ENCODE results near the gene MICALL2.

Gene MICALL2

DNA sequence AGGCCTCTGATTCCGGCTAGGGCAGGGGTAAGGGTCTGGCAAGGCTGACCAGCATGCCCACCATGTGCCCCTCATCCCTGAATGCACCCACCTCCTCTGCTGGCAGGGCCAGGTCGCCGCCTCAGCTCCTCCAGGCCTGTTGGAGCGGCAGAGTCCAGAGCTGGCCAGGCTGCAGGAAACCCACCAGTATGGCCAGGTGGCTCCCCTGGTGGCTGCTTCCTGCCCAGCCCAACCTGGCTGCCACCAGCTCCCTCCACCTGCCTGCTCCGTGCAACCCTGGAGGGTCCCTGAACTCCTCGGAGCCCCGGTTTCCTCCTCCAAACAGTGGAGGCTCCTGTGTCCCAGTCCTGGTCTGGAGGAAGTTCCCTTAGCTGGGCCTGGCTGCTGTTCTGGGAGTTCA lies 39.6 kb downstream of the MICALL2 start:
- H3K27me3 ChIP-seq (ENCODE audit: insufficient read depth, low read length), result no peaks in the 10 kb centered on the region
- H3K36me3 ChIP-seq (ENCODE audit: insufficient read depth, low read length), result no peaks in the 10 kb centered on the region
- H3K9ac ChIP-seq (ENCODE audit: low read depth, low read length), result no peak overlapping the region
- WGBS, result 79% methylated on average over 7 of the region's 7 CpGs
- H3K4me3 ChIP-seq (ENCODE audit: low read length), result no peak overlapping the region
- H3K27ac ChIP-seq (ENCODE audit: low read depth, low read length), result no peak overlapping the region
- H3K4me1 ChIP-seq (ENCODE audit: insufficient read depth, low read length), result peaks cover 4% of the 10 kb centered on the region; the same call in 1 of the 2 replicates
- H3K9me3 ChIP-seq (ENCODE audit: insufficient read depth, low read depth, low read length), result no peaks in the 10 kb centered on the region

DNA sequence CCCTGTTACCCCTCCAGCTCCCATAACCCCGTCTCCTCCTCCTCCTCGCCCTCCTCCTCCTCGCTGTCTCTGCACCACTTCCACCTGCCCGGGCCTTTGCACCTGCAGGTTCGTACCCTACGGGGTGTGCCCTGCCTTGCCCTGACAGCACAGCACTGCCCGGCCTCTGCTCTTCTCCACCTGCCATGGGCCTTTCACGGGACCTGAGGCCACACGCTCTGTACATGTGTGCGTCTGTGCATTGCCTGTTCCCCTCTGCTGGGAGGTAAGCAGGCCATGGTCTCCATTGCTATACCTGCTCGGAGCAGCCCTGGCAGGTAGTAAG lies 40.0 kb downstream of the MICALL2 start:
- 93% methylated on average over 11 of the region's 11 CpGs for WGBS
- Histone ChIP-seq H3K9ac (ENCODE audit: low read depth, low read length) (no peak overlapping the region), H3K4me1 (ENCODE audit: insufficient read depth, low read length) (peaks cover 4% of the 10 kb centered on the region; the same call in 1 of the 2 replicates), H3K27me3 (ENCODE audit: insufficient read depth, low read length) (no peaks in the 10 kb centered on the region), H3K4me3 (ENCODE audit: low read length) (no peak overlapping the region), H3K36me3 (ENCODE audit: insufficient read depth, low read length) (no peaks in the 10 kb centered on the region), H3K9me3 (ENCODE audit: insufficient read depth, low read depth, low read length) (no peaks in the 10 kb centered on the region), H3K27ac (ENCODE audit: low read depth, low read length) (no peak overlapping the region)

DNA sequence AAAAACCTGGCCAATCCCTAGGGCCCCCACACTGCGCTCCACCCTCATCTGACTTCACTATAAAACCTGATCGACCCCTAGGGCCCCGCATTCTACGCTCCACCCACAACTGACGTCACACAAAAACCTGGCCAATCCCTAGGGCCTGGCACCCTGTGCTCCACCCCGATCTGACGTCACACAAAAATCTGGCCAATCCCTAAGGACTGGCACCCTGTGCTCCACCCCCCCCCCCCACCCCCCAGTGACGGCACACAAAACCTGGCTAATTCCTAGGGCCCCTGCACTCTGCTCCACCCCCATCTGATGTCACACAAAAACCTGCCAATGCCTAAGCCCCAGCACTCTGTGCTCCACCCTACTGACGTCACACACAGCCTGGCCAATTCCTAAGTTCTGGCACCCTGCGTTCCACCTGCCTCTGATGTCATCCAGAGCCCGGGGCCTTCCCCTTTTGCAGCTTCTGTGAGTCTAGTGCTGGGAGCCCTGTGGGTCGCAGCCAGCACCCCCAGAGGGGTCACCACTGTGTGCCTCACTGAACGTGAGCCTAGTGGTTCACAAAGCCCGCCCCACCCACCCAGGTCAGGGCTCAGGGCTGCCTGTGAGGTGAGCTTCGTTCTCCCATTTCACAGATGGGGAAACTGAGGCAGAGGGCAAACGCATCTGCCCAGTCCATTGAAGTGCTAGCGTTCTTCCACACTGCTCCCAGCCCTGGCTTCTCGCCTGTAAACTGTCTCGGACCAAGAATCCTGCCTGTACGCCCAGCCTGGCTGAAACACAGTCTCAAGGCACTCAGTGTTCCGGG lies 40.6 kb downstream of the MICALL2 start:
- Histone ChIP-seq H3K27me3 (ENCODE audit: insufficient read depth, low read length) (no peaks in the 10 kb centered on the region), H3K36me3 (ENCODE audit: insufficient read depth, low read length) (no peaks in the 10 kb centered on the region), H3K4me3 (ENCODE audit: low read length) (no peak overlapping the region), H3K9ac (ENCODE audit: low read depth, low read length) (no peak overlapping the region), H3K27ac (ENCODE audit: low read depth, low read length) (no peak overlapping the region), H3K9me3 (ENCODE audit: insufficient read depth, low read depth, low read length) (no peaks in the 10 kb centered on the region), H3K4me1 (ENCODE audit: insufficient read depth, low read length) (peaks cover 4% of the 10 kb centered on the region; the same call in 1 of the 2 replicates)
- 75% methylated on average over 21 of the region's 21 CpGs for WGBS

DNA sequence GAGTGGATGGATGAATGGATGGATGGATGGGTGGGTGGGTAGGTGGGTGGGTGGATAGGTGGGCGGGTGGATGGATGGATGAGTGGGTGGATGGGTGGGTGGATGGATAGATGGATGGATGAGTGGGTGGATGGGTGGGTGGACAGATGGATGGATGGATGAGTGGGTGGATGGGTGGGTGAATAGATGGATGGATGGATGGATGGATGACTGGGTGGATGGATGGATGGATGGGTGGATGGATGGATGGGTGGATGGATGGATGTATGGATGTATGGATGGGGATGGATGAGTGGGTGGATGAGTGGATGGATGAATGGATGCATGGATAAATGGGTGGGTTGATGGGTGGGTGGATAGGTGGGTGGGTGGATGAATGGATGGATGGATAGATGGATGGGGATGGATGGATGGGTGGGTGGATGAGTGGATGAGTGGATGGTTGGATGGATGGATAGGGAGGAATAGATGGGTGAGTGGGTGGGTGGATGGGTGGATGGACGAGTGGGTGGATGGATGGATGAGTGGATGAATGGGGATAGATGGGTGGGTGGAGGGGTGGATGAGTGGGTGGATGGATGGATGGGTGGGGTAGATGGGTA lies 43.8 kb downstream of the MICALL2 start:
- Histone ChIP-seq H3K9me3 (ENCODE audit: insufficient read depth, low read depth, low read length) (no peaks in the 10 kb centered on the region), H3K9ac (ENCODE audit: low read depth, low read length) (no peak overlapping the region), H3K36me3 (ENCODE audit: insufficient read depth, low read length) (no peaks in the 10 kb centered on the region), H3K27me3 (ENCODE audit: insufficient read depth, low read length) (peaks cover 24% of the 10 kb centered on the region), H3K27ac (ENCODE audit: low read depth, low read length) (no peak overlapping the region), H3K4me1 (ENCODE audit: insufficient read depth, low read length) (no peaks in the 10 kb centered on the region), H3K4me3 (ENCODE audit: low read length) (no peak overlapping the region)
- 62% methylated on average over 2 of the region's 2 CpGs for WGBS

DNA sequence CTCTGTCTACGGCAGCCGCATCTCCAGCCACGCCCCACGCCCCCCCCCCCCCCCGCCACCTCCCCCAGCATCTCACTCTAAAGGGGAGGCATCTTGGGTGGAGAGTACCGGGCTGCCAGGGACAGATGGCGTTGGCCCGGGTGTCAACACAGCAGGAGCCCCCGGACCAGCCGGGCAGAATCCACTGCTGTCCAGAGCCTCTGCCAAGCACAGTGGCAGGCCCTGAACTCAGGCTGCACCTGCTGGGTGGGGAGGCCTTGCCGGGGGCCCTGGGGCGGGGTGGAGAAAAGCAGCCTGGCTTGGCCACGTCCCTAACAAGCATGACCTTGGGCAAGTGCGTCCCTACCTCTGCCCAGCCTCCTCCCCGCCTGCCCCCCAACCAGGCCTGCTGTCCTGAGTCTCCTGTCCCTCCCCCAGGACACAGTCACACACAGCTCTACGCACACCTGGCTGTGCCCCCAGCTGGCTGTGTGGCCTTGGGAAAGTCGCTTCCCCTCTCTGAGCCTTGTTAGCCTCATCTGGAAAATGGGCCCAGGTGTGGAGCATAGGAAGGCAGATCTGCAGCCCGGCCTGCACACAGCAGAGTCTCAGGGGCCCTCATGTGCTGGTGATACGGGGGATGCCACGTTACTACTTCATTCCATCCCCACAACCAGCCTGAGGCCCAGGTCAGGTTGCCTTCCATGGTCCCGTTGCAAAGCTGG lies 45.2 kb downstream of the MICALL2 start:
- H3K9ac ChIP-seq (ENCODE audit: low read depth, low read length), result no peak overlapping the region
- peaks cover 24% of the 10 kb centered on the region for H3K27me3 ChIP-seq (ENCODE audit: insufficient read depth, low read length)
- H3K27ac ChIP-seq (ENCODE audit: low read depth, low read length), result no peak overlapping the region

DNA sequence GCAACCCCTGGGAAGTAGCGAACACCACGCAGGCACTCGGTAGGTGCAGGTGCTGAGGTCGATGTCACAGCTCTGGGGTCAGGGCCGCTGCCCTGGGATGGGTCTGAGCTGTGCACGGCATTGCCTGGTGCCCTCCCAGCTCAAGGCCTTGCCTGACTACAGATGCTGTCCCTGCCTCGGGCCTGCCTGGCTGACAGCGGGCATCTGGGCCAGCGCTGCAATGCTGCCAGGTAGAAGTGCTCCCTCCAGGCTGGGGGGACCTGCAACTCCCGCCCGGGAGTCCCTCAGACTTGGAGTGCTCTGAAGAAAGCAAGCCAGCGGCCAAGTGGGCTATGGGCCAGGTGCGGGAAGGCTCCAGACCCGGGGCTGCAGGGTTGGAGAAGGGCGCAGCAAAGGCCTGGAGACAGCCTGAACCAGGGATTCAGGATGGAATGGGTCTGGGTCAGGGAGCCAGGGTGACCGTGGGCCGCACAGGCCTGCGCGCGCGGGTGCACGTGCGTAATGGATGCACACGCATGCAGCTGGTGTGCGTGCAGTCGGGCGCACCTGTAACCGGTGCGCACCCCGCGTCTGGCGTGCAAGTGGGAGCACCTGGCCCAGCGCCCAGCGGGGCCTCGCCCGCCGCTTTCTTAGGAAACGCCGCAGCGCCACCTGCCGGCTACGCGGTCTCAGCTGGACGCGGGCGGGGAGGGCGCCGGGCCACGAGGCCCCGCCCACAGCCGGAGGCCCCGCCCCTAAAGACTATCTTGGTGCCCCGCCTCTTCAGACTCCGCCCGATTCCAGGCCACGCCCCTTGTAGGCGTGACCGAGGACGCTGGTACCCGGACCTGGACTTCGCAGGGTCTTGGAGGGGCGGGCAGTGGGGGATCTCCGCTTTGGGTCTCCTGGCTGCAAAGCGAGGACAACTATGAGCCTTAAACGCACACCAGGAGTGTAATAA lies 46.7 kb downstream of the MICALL2 start:
- peak overlapping the region; percentile 35; the same call in 1 of the 2 replicates for H3K4me3 ChIP-seq (ENCODE audit: low read length)
- H3K4me1 ChIP-seq (ENCODE audit: insufficient read depth, low read length), result no peaks in the 10 kb centered on the region
- no peaks in the 10 kb centered on the region for H3K9me3 ChIP-seq (ENCODE audit: insufficient read depth, low read depth, low read length)
- no peak overlapping the region for H3K9ac ChIP-seq (ENCODE audit: low read depth, low read length)
- H3K27me3 ChIP-seq (ENCODE audit: insufficient read depth, low read length), result peaks cover 24% of the 10 kb centered on the region
- H3K27ac ChIP-seq (ENCODE audit: low read depth, low read length), result no peak overlapping the region
- 19% methylated on average over 65 of the region's 65 CpGs for WGBS
- H3K36me3 ChIP-seq (ENCODE audit: insufficient read depth, low read length), result no peaks in the 10 kb centered on the region

More for the DNA sequence above, 45.2 kb downstream of the MICALL2 start:
- 74% methylated on average over 16 of the region's 21 CpGs for WGBS
- no peaks in the 10 kb centered on the region for H3K36me3 ChIP-seq (ENCODE audit: insufficient read depth, low read length)
- H3K9me3 ChIP-seq (ENCODE audit: insufficient read depth, low read depth, low read length), result no peaks in the 10 kb centered on the region
- no peak overlapping the region for H3K4me3 ChIP-seq (ENCODE audit: low read length)
- H3K4me1 ChIP-seq (ENCODE audit: insufficient read depth, low read length), result no peaks in the 10 kb centered on the region

DNA sequence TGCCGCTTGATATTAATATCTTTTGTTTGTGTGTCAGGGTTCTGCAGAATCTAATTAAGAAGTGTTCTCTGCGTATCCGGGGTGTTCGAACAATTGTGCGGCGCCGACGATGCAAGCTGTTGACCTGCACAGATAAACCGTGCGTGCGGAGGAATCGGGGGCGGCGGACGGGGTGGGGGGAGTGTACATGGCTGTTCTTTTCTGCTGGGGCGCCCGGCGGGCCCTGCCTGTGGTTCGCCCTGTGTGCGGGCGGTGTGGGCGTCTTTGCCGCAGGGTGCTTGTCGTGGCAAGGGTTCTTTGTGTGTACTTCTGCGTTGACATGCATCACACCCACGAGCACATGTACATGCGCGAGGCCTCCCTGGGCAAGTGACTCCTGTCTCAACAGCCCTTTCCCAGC lies 47.9 kb downstream of the MICALL2 start:
- 96% methylated on average over 28 of the region's 28 CpGs for WGBS
- Histone ChIP-seq H3K9me3 (ENCODE audit: insufficient read depth, low read depth, low read length) (no peaks in the 10 kb centered on the region), H3K9ac (ENCODE audit: low read depth, low read length) (no peak overlapping the region), H3K4me3 (ENCODE audit: low read length) (no peak overlapping the region), H3K27ac (ENCODE audit: low read depth, low read length) (no peak overlapping the region), H3K36me3 (ENCODE audit: insufficient read depth, low read length) (no peaks in the 10 kb centered on the region), H3K4me1 (ENCODE audit: insufficient read depth, low read length) (no peaks in the 10 kb centered on the region), H3K27me3 (ENCODE audit: insufficient read depth, low read length) (peaks cover 24% of the 10 kb centered on the region)

DNA sequence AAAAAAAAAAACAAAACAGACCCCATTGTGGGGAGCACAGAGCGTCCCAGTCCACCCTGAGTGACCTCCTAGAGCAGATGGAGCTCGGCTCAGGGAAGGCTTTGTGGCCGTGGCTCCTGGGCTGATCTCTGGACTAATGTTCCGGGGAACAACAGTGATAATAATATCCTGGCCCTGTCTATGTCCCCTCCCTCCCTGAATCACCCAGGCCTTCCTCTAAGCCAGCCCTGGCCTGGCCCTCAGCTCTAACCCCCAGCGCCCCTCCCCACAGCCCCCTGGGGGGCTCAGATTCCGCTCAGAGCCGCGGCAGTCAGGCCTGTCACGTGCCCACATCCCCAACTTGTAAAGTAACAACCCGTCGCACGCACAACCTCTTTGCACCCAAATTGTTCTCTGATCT lies 48.3 kb downstream of the MICALL2 start:
- no peaks in the 10 kb centered on the region for H3K36me3 ChIP-seq (ENCODE audit: insufficient read depth, low read length)
- H3K27me3 ChIP-seq (ENCODE audit: insufficient read depth, low read length), result peaks cover 24% of the 10 kb centered on the region
- no peak overlapping the region for H3K9ac ChIP-seq (ENCODE audit: low read depth, low read length)
- H3K27ac ChIP-seq (ENCODE audit: low read depth, low read length), result no peak overlapping the region
- no peak overlapping the region for H3K4me3 ChIP-seq (ENCODE audit: low read length)
- no peaks in the 10 kb centered on the region for H3K9me3 ChIP-seq (ENCODE audit: insufficient read depth, low read depth, low read length)
- WGBS, result 63% methylated on average over 12 of the region's 12 CpGs
- H3K4me1 ChIP-seq (ENCODE audit: insufficient read depth, low read length), result no peaks in the 10 kb centered on the region

DNA sequence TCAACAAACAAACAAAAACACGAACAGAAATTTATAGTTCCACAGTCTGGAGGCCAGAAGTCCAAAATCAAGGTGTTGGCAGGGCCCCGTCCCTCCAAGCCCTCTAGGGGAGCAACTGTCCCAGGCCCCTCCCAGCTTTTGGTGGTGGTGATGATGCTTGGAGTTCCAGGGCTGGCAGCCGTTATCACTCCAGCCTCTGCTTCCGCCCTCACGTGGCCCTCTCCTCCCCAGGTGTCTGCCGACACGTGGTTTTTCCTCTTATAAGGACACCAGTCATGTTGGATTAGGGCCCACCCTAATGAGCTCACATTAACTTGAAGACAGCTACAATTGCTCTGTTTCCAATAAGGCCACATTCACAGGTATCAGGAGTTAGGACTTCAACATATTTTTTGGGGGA lies 49.7 kb downstream of the MICALL2 start:
- Histone ChIP-seq H3K9me3 (ENCODE audit: insufficient read depth, low read depth, low read length) (no peaks in the 10 kb centered on the region), H3K4me1 (ENCODE audit: insufficient read depth, low read length) (no peaks in the 10 kb centered on the region), H3K9ac (ENCODE audit: low read depth, low read length) (no peak overlapping the region), H3K27ac (ENCODE audit: low read depth, low read length) (no peak overlapping the region), H3K4me3 (ENCODE audit: low read length) (no peak overlapping the region), H3K36me3 (ENCODE audit: insufficient read depth, low read length) (no peaks in the 10 kb centered on the region), H3K27me3 (ENCODE audit: insufficient read depth, low read length) (peaks cover 29% of the 10 kb centered on the region)
- WGBS, result 79% methylated on average over 7 of the region's 7 CpGs

DNA sequence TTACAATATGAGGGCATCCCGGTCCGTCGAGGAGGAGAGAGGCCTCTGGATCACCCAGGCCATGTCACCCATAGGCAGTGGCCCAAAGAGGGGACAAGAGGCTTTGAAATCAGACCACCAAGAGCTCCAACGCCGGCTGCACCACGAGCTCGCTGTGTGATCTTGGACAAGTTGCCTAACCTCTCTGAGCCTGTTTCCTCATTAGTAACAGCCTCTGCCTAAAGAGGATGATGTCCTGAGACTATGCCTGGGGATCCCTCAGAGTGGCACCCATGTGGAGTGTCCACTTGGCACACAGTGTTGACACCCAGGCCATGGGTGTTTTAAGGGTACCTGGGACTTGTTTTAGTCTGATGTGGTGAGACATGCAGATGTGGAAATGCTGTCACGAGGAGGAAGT lies 50.8 kb downstream of the MICALL2 start:
- H3K9ac ChIP-seq (ENCODE audit: low read depth, low read length), result no peak overlapping the region
- H3K4me1 ChIP-seq (ENCODE audit: insufficient read depth, low read length), result peaks cover 3% of the 10 kb centered on the region; the same call in 1 of the 2 replicates
- no peak overlapping the region for H3K4me3 ChIP-seq (ENCODE audit: low read length)
- peaks cover 38% of the 10 kb centered on the region for H3K27me3 ChIP-seq (ENCODE audit: insufficient read depth, low read length)
- 92% methylated on average over 8 of the region's 8 CpGs for WGBS
- H3K27ac ChIP-seq (ENCODE audit: low read depth, low read length), result no peak overlapping the region
- H3K9me3 ChIP-seq (ENCODE audit: insufficient read depth, low read depth, low read length), result no peaks in the 10 kb centered on the region
- H3K36me3 ChIP-seq (ENCODE audit: insufficient read depth, low read length), result no peaks in the 10 kb centered on the region

Measured in HUES64 (cell line).